Measurements from ENCODE around the gene STMN3.

STMN3 gene

GRCh38 chr20:63696306-63696627 lies 43.0 kb upstream of the STMN3 start:
- Mint-ChIP-seq H3K36me3 (ENCODE audit: insufficient read depth) (peaks cover 36% of the 10 kb centered on the region), H3K4me1 (peaks cover 22% of the 10 kb centered on the region), H3K4me3 (peak overlapping the region; percentile 25), H3K9me3 (no peaks in the 10 kb centered on the region), H3K27ac (ENCODE audit: low read depth) (no peak overlapping the region), H3K27me3 (no peaks in the 10 kb centered on the region)
- no peak for DNase-seq (ENCODE audit: low spot score in 2 of 2)
- ATAC-seq (replicated peaks; ENCODE audit: extremely low read depth, poor library complexity, severe bottlenecking), result peak; percentile 75

- Mint-ChIP-seq H3K4me1 (peaks cover 19% of the 10 kb centered on the region), H3K4me3 (peak overlapping the region; percentile 25), H3K27me3 (no peaks in the 10 kb centered on the region), H3K9me3 (no peaks in the 10 kb centered on the region), H3K36me3 (ENCODE audit: insufficient read depth) (peaks cover 39% of the 10 kb centered on the region), H3K27ac (ENCODE audit: low read depth) (no peak overlapping the region)
- DNase-seq (ENCODE audit: low spot score in 2 of 2) (no peak), ATAC-seq (replicated peaks; ENCODE audit: extremely low read depth, poor library complexity, severe bottlenecking) (no peak)
Measured at GRCh38 chr20:63695424-63696305, 42.4 kb upstream of the STMN3 start.

GRCh38 chr20:63694584-63695423 lies 41.6 kb upstream of the STMN3 start:
- Mint-ChIP-seq H3K36me3 (ENCODE audit: insufficient read depth) (peaks cover 39% of the 10 kb centered on the region), H3K9me3 (no peaks in the 10 kb centered on the region), H3K27ac (ENCODE audit: low read depth) (peak overlapping the region; percentile 96), H3K27me3 (no peaks in the 10 kb centered on the region), H3K4me1 (peaks cover 19% of the 10 kb centered on the region), H3K4me3 (peak overlapping the region; percentile 68)
- DNase-seq (ENCODE audit: low spot score in 2 of 2), result no peak
- ATAC-seq (replicated peaks; ENCODE audit: extremely low read depth, poor library complexity, severe bottlenecking), result no peak

- Mint-ChIP-seq H3K4me1 (peaks cover 14% of the 10 kb centered on the region), H3K27ac (ENCODE audit: low read depth) (peak overlapping the region; percentile 96), H3K4me3 (peak overlapping the region; percentile 68), H3K27me3 (no peaks in the 10 kb centered on the region), H3K36me3 (ENCODE audit: insufficient read depth) (peaks cover 35% of the 10 kb centered on the region), H3K9me3 (no peaks in the 10 kb centered on the region)
- no peak for DNase-seq (ENCODE audit: low spot score in 2 of 2)
- no peak for ATAC-seq (replicated peaks; ENCODE audit: extremely low read depth, poor library complexity, severe bottlenecking)
Measured at GRCh38 chr20:63693733-63694583, 40.7 kb upstream of the STMN3 start.

- peak overlapping the region; percentile 68 for H3K4me3 Mint-ChIP-seq
- H3K36me3 Mint-ChIP-seq (ENCODE audit: insufficient read depth), result peaks cover 35% of the 10 kb centered on the region
- ATAC-seq (replicated peaks; ENCODE audit: extremely low read depth, poor library complexity, severe bottlenecking), result no peak
- no peak for DNase-seq (ENCODE audit: low spot score in 2 of 2)
- H3K4me1 Mint-ChIP-seq, result peaks cover 14% of the 10 kb centered on the region
- no peaks in the 10 kb centered on the region for H3K27me3 Mint-ChIP-seq
- no peaks in the 10 kb centered on the region for H3K9me3 Mint-ChIP-seq
- H3K27ac Mint-ChIP-seq (ENCODE audit: low read depth), result peak overlapping the region; percentile 96
Measured at GRCh38 chr20:63693083-63693732, 40.0 kb upstream of the STMN3 start.

- no peak for DNase-seq (ENCODE audit: low spot score in 2 of 2)
- H3K27me3 Mint-ChIP-seq, result no peaks in the 10 kb centered on the region
- H3K36me3 Mint-ChIP-seq (ENCODE audit: insufficient read depth), result peaks cover 32% of the 10 kb centered on the region
- peaks cover 14% of the 10 kb centered on the region for H3K4me1 Mint-ChIP-seq
- H3K27ac Mint-ChIP-seq (ENCODE audit: low read depth), result peak overlapping the region; percentile 96
- ATAC-seq (replicated peaks; ENCODE audit: extremely low read depth, poor library complexity, severe bottlenecking), result no peak
- H3K4me3 Mint-ChIP-seq, result peak overlapping the region; percentile 25
- no peaks in the 10 kb centered on the region for H3K9me3 Mint-ChIP-seq
Measured at GRCh38 chr20:63692436-63693082, 39.3 kb upstream of the STMN3 start.

- peak overlapping the region; percentile 96 for H3K27ac Mint-ChIP-seq (ENCODE audit: low read depth)
- ATAC-seq (replicated peaks; ENCODE audit: extremely low read depth, poor library complexity, severe bottlenecking), result no peak
- peaks cover 14% of the 10 kb centered on the region for H3K4me1 Mint-ChIP-seq
- no peak for DNase-seq (ENCODE audit: low spot score in 2 of 2)
- H3K27me3 Mint-ChIP-seq, result no peaks in the 10 kb centered on the region
- peaks cover 32% of the 10 kb centered on the region for H3K36me3 Mint-ChIP-seq (ENCODE audit: insufficient read depth)
- H3K4me3 Mint-ChIP-seq, result no peak overlapping the region
- no peaks in the 10 kb centered on the region for H3K9me3 Mint-ChIP-seq
Measured at GRCh38 chr20:63691711-63692435, 38.6 kb upstream of the STMN3 start.

- DNase-seq (ENCODE audit: low spot score in 2 of 2), result no peak
- Mint-ChIP-seq H3K9me3 (no peaks in the 10 kb centered on the region), H3K4me1 (peaks cover 11% of the 10 kb centered on the region), H3K27me3 (no peaks in the 10 kb centered on the region), H3K4me3 (peak overlapping the region; percentile 11), H3K36me3 (ENCODE audit: insufficient read depth) (peaks cover 30% of the 10 kb centered on the region), H3K27ac (ENCODE audit: low read depth) (no peak overlapping the region)
- ATAC-seq (replicated peaks; ENCODE audit: extremely low read depth, poor library complexity, severe bottlenecking), result no peak
Measured at GRCh38 chr20:63690898-63691710, 37.9 kb upstream of the STMN3 start.

- Mint-ChIP-seq H3K4me1 (peaks cover 9% of the 10 kb centered on the region), H3K27me3 (no peaks in the 10 kb centered on the region), H3K4me3 (no peak overlapping the region), H3K9me3 (no peaks in the 10 kb centered on the region), H3K27ac (ENCODE audit: low read depth) (no peak overlapping the region), H3K36me3 (ENCODE audit: insufficient read depth) (peaks cover 26% of the 10 kb centered on the region)
- no peak for ATAC-seq (replicated peaks; ENCODE audit: extremely low read depth, poor library complexity, severe bottlenecking)
- DNase-seq (ENCODE audit: low spot score in 2 of 2), result no peak
Measured at GRCh38 chr20:63690003-63690897, 37.0 kb upstream of the STMN3 start.
